ENCODE measurements around the gene FLT3. TPM values are rescaled to one million over a fixed set of nuclear protein-coding genes. Genes with fewer than 3 reads are reported as not detected.

FLT3 gene
- total and polyA plus RNA-seq, 3 donors from 2014 or later = 1.8 to 2.5 (median 2.4) TPM

DNA sequence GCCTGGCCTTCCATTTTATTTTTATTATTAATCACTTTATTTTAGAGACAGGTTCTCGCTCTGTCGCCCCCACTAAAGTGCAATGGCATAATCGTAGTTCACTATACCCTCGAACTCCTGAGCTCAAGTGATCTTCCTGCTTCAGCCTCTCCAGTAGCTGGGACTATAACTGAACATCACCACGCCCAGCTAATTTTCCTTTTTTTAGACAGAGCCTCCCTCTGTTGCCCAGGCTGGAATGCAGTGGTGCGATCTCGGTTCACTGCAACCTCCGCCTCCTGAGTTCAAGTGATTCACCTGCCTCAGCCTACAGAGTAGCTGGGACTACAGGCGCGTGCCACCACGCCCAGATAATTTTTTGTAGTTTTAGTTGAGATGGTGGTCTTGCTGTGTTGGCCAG is 31.3 kb upstream of the FLT3 start:
- no peak overlapping the region for H3K4me3 ChIP-seq
- H3K9me3 ChIP-seq = no peaks in the 10 kb centered on the region
- H3K27ac ChIP-seq = no peak overlapping the region
- no peaks in the 10 kb centered on the region for H3K27me3 ChIP-seq
- H3K4me1 ChIP-seq = no peaks in the 10 kb centered on the region
- no peak for TF ChIP-seq CTCF (IDR thresholded peaks at IDR 0.05)
- TF ChIP-seq POLR2A (IDR thresholded peaks at IDR 0.05) = no peak
- DNase-seq = no peak
- H3K36me3 ChIP-seq (ENCODE audit: low read depth, missing control alignments) = no peaks in the 10 kb centered on the region
- WGBS, 2 donors = 93 to 95% methylated on average over 11 of the region's 11 CpGs
- intact Hi-C loops (cut with DNase I; ENCODE audit: low total_unique reads) = no loop called here

DNA sequence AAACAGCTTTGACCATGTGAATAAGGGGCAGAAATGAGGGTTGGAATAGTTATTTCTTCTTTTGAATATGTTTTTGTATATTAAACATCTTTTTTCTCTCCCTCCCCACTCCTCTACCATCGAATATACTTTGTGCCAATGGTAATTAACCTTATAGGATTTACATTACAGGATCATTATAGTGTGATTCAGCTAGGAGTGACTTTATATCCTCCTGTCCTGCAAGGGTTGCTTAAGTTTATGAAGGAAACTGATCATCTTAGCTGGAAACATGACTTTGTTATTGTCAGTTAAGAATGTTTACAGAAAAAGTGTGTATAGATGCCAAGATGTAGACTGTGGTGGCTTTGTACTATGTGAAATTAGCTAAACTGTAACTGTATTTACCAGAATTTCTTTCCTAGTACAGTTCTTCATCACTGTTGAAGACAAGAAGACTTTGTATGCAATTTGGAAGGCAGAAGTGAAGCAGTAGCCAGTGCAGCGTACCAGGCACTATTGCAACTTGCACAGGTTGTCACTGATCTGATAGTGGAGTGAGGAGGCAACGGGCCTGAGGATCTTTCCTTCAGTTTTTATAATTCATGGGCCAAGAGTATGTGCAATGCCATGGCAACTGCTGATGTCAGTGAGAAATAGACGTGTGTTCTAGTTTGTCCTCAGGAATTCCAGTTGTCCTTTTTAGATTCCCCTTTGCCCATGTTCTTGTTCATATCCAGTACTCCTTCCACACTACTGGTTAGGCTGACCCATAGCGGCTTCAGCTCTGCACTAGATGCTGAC is 29.7 kb upstream of the FLT3 start:
- 53 to 63% methylated on average over 5 of the region's 5 CpGs for WGBS, 2 donors
- Histone ChIP-seq H3K27ac (no peak overlapping the region), H3K4me3 (no peak overlapping the region), H3K27me3 (no peaks in the 10 kb centered on the region), H3K36me3 (ENCODE audit: low read depth, missing control alignments) (no peaks in the 10 kb centered on the region), H3K4me1 (no peaks in the 10 kb centered on the region), H3K9me3 (no peaks in the 10 kb centered on the region)
- intact Hi-C loops (cut with DNase I; ENCODE audit: low total_unique reads) = no loop called here
- no peak for DNase-seq
- no peak for TF ChIP-seq CTCF (IDR thresholded peaks at IDR 0.05)
- TF ChIP-seq POLR2A (IDR thresholded peaks at IDR 0.05) = no peak

- no peak overlapping the region for H3K27ac ChIP-seq
- H3K4me3 ChIP-seq = no peak overlapping the region
- no peaks in the 10 kb centered on the region for H3K4me1 ChIP-seq
- no peaks in the 10 kb centered on the region for H3K36me3 ChIP-seq (ENCODE audit: low read depth, missing control alignments)
- no peaks in the 10 kb centered on the region for H3K27me3 ChIP-seq
- no peak for DNase-seq
- TF ChIP-seq POLR2A (IDR thresholded peaks at IDR 0.05) (no peak), CTCF (IDR thresholded peaks at IDR 0.05) (no peak)
- intact Hi-C loops (cut with DNase I; ENCODE audit: low total_unique reads) = no loop called here
- no peaks in the 10 kb centered on the region for H3K9me3 ChIP-seq
Measured at GRCh38 chr13:28128926-28129325, 28.6 kb upstream of the FLT3 start.

- H3K4me1 ChIP-seq = no peaks in the 10 kb centered on the region
- H3K27me3 ChIP-seq = no peaks in the 10 kb centered on the region
- no peaks in the 10 kb centered on the region for H3K9me3 ChIP-seq
- no peak for TF ChIP-seq POLR2A (IDR thresholded peaks at IDR 0.05)
- TF ChIP-seq CTCF (IDR thresholded peaks at IDR 0.05) = no peak
- intact Hi-C loops (cut with DNase I; ENCODE audit: low total_unique reads) = no loop called here
- no peaks in the 10 kb centered on the region for H3K36me3 ChIP-seq (ENCODE audit: low read depth, missing control alignments)
- no peak for DNase-seq
- no peak overlapping the region for H3K27ac ChIP-seq
- H3K4me3 ChIP-seq = no peak overlapping the region
Measured at GRCh38 chr13:28128030-28128429, 27.7 kb upstream of the FLT3 start.

DNA sequence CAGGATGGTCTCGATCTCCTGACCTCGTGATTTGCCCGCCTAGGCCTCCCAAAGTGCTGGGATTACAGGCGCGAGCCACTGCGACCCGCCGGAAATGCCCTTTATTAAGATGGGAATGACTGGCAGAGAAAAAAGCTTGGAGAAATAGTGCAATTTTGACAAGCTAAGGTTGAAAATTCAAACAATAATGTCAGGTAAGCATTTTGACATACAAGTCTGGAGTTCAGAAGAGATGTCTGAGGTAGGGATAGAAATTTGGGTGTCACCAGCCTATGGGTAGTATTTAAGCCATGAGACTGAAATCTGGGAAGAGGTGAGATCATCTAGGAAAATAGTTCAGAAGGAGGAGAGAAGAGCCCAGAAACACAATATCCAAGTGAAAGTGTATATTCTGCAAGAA is 20.8 kb upstream of the FLT3 start:
- no peaks in the 10 kb centered on the region for H3K27me3 ChIP-seq
- intact Hi-C loops (cut with DNase I; ENCODE audit: low total_unique reads) = no loop called here
- no peak overlapping the region for H3K4me3 ChIP-seq
- WGBS, 2 donors = 73 to 83% methylated on average over 8 of the region's 8 CpGs
- H3K9me3 ChIP-seq = no peaks in the 10 kb centered on the region
- H3K36me3 ChIP-seq (ENCODE audit: low read depth, missing control alignments) = no peaks in the 10 kb centered on the region
- peaks cover 6% of the 10 kb centered on the region for H3K4me1 ChIP-seq
- no peak overlapping the region for H3K27ac ChIP-seq
- DNase-seq = no peak
- TF ChIP-seq POLR2A (IDR thresholded peaks at IDR 0.05) = no peak
- TF ChIP-seq CTCF (IDR thresholded peaks at IDR 0.05) = no peak

All from testis (tissue), 3 donors.